Measurements from ENCODE around the gene MROH8. TPM values are rescaled to one million over a fixed set of nuclear protein-coding genes. Genes with fewer than 3 reads are reported as not detected.

MROH8 gene
- total and polyA plus RNA-seq, 2 experiments from 2014 or later: 3.7 to 3.9 TPM

- Histone ChIP-seq H3K79me2 (no peaks in the 10 kb centered on the region), H3K9me2 (replicated peaks; ENCODE audit: insufficient read depth) (no peaks in the 10 kb centered on the region), H3K4me1 (ENCODE audit: insufficient read depth) (no peaks in the 10 kb centered on the region), H3K27me3 (no peaks in the 10 kb centered on the region), H3K4me2 (no peak overlapping the region), H3K36me3 (replicated peaks; ENCODE audit: insufficient read depth, low read depth) (no peaks in the 10 kb centered on the region), H3K4me3 (no peak overlapping the region), H3K9me3 (ENCODE audit: low read depth) (no peaks in the 10 kb centered on the region), H2AFZ (no peak overlapping the region), H3K27ac (no peak overlapping the region), H4K20me1 (ENCODE audit: insufficient read depth, poor library complexity, severe bottlenecking) (no peaks in the 10 kb centered on the region)
- WGBS (ENCODE audit: low lambda C conversion rate, missing lambda C conversion rate): 86% methylated on average over 2 of the region's 2 CpGs
- TF ChIP-seq EZH2phosphoT487 (IDR thresholded peaks at IDR 0.05; ENCODE audit: low read depth, severe bottlenecking, unreplicated experiment) (no peak), CTCF (IDR thresholded peaks at IDR 0.05; ENCODE audit: poor library complexity) (no peak), EZH2 (IDR thresholded peaks at IDR 0.05; ENCODE audit: borderline replicate concordance) (no peak)
- DNase-seq (ENCODE audit: low spot score): no peak
These were observed 113.2 kb downstream of the MROH8 start for GRCh38 chr20:37066168-37066567.

GRCh38 chr20:37055276-37055675 lies 124.1 kb downstream of the MROH8 start:
- Histone ChIP-seq H3K27me3 (no peaks in the 10 kb centered on the region), H3K4me2 (no peak overlapping the region), H3K9me2 (replicated peaks; ENCODE audit: insufficient read depth) (no peaks in the 10 kb centered on the region), H3K4me1 (ENCODE audit: insufficient read depth) (no peaks in the 10 kb centered on the region), H3K9me3 (ENCODE audit: low read depth) (no peaks in the 10 kb centered on the region), H3K4me3 (no peak overlapping the region), H3K36me3 (replicated peaks; ENCODE audit: insufficient read depth, low read depth) (no peaks in the 10 kb centered on the region), H4K20me1 (ENCODE audit: insufficient read depth, poor library complexity, severe bottlenecking) (no peaks in the 10 kb centered on the region), H3K79me2 (no peaks in the 10 kb centered on the region), H3K27ac (no peak overlapping the region), H2AFZ (no peak overlapping the region)
- DNase-seq (ENCODE audit: low spot score): no peak
- WGBS (ENCODE audit: low lambda C conversion rate, missing lambda C conversion rate): 98% methylated on average over 3 of the region's 3 CpGs
- no peak for TF ChIP-seq EZH2 (IDR thresholded peaks at IDR 0.05; ENCODE audit: borderline replicate concordance)
- TF ChIP-seq EZH2phosphoT487 (IDR thresholded peaks at IDR 0.05; ENCODE audit: low read depth, severe bottlenecking, unreplicated experiment): no peak
- no peak for TF ChIP-seq CTCF (IDR thresholded peaks at IDR 0.05; ENCODE audit: poor library complexity)

GRCh38 chr20:37053230-37053950 lies 126.0 kb downstream of the MROH8 start:
- Histone ChIP-seq H3K36me3 (replicated peaks; ENCODE audit: insufficient read depth, low read depth) (no peaks in the 10 kb centered on the region), H4K20me1 (ENCODE audit: insufficient read depth, poor library complexity, severe bottlenecking) (no peaks in the 10 kb centered on the region), H3K4me3 (no peak overlapping the region), H3K79me2 (no peaks in the 10 kb centered on the region), H3K27me3 (no peaks in the 10 kb centered on the region), H3K4me1 (ENCODE audit: insufficient read depth) (no peaks in the 10 kb centered on the region), H3K9me2 (replicated peaks; ENCODE audit: insufficient read depth) (no peaks in the 10 kb centered on the region), H3K9me3 (ENCODE audit: low read depth) (no peaks in the 10 kb centered on the region), H3K27ac (peak overlapping the region; percentile 26), H3K4me2 (no peak overlapping the region), H2AFZ (no peak overlapping the region)
- no peak for DNase-seq (ENCODE audit: low spot score)
- 76% methylated on average over 4 of the region's 4 CpGs for WGBS (ENCODE audit: low lambda C conversion rate, missing lambda C conversion rate)
- TF ChIP-seq CTCF (IDR thresholded peaks at IDR 0.05; ENCODE audit: poor library complexity): no peak
- no peak for TF ChIP-seq EZH2 (IDR thresholded peaks at IDR 0.05; ENCODE audit: borderline replicate concordance)
- no peak for TF ChIP-seq EZH2phosphoT487 (IDR thresholded peaks at IDR 0.05; ENCODE audit: low read depth, severe bottlenecking, unreplicated experiment)

Other genes starting within 250 kb of the MROH8 start
- 28.3 and 29.5 TPM in 2 replicates for gene SAMHD1, start 227.8 kb downstream of the MROH8 start, total RNA-seq
- 20.6 and 27.0 TPM in 2 replicates for gene SAMHD1, start 227.8 kb downstream of the MROH8 start, polyA plus RNA-seq
- gene RBL1, start 83.6 kb downstream of the MROH8 start, total RNA-seq: 7.5 and 9.2 TPM in 2 replicates
- gene RBL1, start 83.6 kb downstream of the MROH8 start, polyA plus RNA-seq: 2.5 and 3.5 TPM in 2 replicates
- 325 and 356 TPM in 2 replicates for gene RPN2, start 218 bp downstream of the MROH8 start, total RNA-seq
- gene RPN2, start 218 bp downstream of the MROH8 start, polyA plus RNA-seq: 350 and 368 TPM in 2 replicates
- not detected in 2 replicates for gene GHRH, start 82.3 kb upstream of the MROH8 start, total RNA-seq
- gene GHRH, start 82.3 kb upstream of the MROH8 start, polyA plus RNA-seq: not detected in 2 replicates
- gene MANBAL, start 110.1 kb upstream of the MROH8 start, total RNA-seq: 35.4 and 43.8 TPM in 2 replicates
- gene MANBAL, start 110.1 kb upstream of the MROH8 start, polyA plus RNA-seq: 84.1 and 93.9 TPM in 2 replicates
- gene SRC, start 166.6 kb upstream of the MROH8 start, total RNA-seq: 45.5 and 69.8 TPM in 2 replicates
- gene SRC, start 166.6 kb upstream of the MROH8 start, polyA plus RNA-seq: 55.1 and 56.4 TPM in 2 replicates